Psoas muscle (tissue), 8 donors: ENCODE data around the gene TSC22D2. TPM values are rescaled to one million over a fixed set of nuclear protein-coding genes. Genes with fewer than 3 reads are reported as not detected.

ENCODE experiments used
- ATAC-seq, 4 donors: fragments of 200-7000 bp; cut with Tn5 transposase; one replicate each; pipeline ENCODE4 v1.9.1; 2020; ENCODE audit warnings: moderate library complexity in 3 of 4, mild to moderate bottlenecking in 2 of 4
- DNase-seq, 2 donors: peaks; one replicate each; pipeline ENCODE4 v3.0.0-alpha.2; 2020
- H3K27ac ChIP-seq: fragments of 200-600 bp; one replicate; pipeline ENCODE4 v1.8.0; 2022
- H3K27me3 ChIP-seq, 3 donors: fragments of 200-600 bp in 1 of 3; one replicate each; pipeline versions ENCODE4 v1.6.1 to v1.8.0; 2013 to 2022; ENCODE audit warnings: low read length in 2 of 3, mild to moderate bottlenecking in 2 of 3, moderate library complexity in 1 of 3; ENCODE audit not compliant: insufficient read depth in 3 of 3
- H3K36me3 ChIP-seq, 2 donors: fragments of 200-600 bp in 1 of 2; one replicate each; pipeline versions ENCODE4 v1.6.1 to v1.8.0; 2013 to 2022; ENCODE audit warnings: low read depth in 1 of 2, mild to moderate bottlenecking in 1 of 2, moderate library complexity in 1 of 2; ENCODE audit not compliant: insufficient read depth in 1 of 2
- H3K4me1 ChIP-seq: fragments of 200-600 bp; one replicate; pipeline ENCODE4 v1.8.0; 2022
- H3K4me3 ChIP-seq: fragments of 200-600 bp; one replicate; pipeline ENCODE4 v1.8.0; 2022; ENCODE audit warnings: mild to moderate bottlenecking
- H3K9me3 ChIP-seq: fragments of 200-600 bp; one replicate; pipeline ENCODE4 v1.8.0; 2022
- CTCF ChIP-seq: fragments of 200-600 bp; IDR thresholded peaks from one replicate; pipeline ENCODE4 v1.8.0; 2022; ENCODE audit warnings: antibody characterized with exemption
- WGBS, 3 donors: extraction: QIAGEN DNeasy Blood & Tissue Kit; methylation state at CpG; one replicate each; pipeline versions ENCODE4 v1.1.6 to v1.1.7; 2013; 5-methylcytosine and 5-hydroxymethylcytosine counted together
- intact Hi-C, 2 donors: fragments of 100-400 bp; cut with DNase I; formaldehyde crosslinking; loops; one replicate each; pipeline versions ENCODE4 v1.11.0 to v1.14.2; 2022
- polyA plus RNA-seq, 3 donors: library from polyadenylated mRNA; stranded (reverse); fragments of 200-250 nt; gene quantifications; one replicate each; pipeline ENCODE4 v1.2.3, GENCODE V29; 2013
- total RNA-seq, 4 donors: library from RNA; stranded (reverse); fragmentation: NEBNext Ultra II Directional in 2 of 4; extraction: Animal tissue kit (Norgen Biotek cat#: 25700) in 2 of 4; gene quantifications; one replicate each; pipeline versions ENCODE4 v1.2.1 to v1.2.4, GENCODE V29; 2021 to 2023
- donor health status: healthy with polysubstance abuse.
- donor health status: DM: no; HTN: no; CAD: no; lungs with moderate emphysema.
- donor health status: Bipolar disorder and iron deficiency.
- donor health status: healthy.
- donor health status: DM: yes; HTN: yes; CAD: no.
- donor health status: DM: no; HTN: no; CAD: no.
- donor health status: DM: no; HTN: no; CAD: no.
- donor health status: DM: yes; HTN: yes; CAD: no.

The TSC22D2 gene
- total and polyA plus RNA-seq, 7 donors: 10.4 to 63.6 (median 29.7) TPM

GRCh38 chr3:150371741-150372254, 36.3 kb upstream of the TSC22D2 start:
- Histone ChIP-seq H3K27ac (peak overlapping the region; percentile 83), H3K36me3 (no peaks in the 10 kb centered on the region), H3K9me3 (no peaks in the 10 kb centered on the region), H3K27me3 (no peaks in the 10 kb centered on the region), H3K4me1 (peaks cover 31% of the 10 kb centered on the region), H3K4me3 (peak overlapping the region; percentile 58)
- intact Hi-C loops: loop anchor here in 1 of 2 donors (5.0 kb wide), 1 partner anchor 36 kb away; the partner anchor contains the start of gene TSC22D2
- TF ChIP-seq CTCF: no peak
- ATAC-seq: peak; percentile 86 to 92 (median 90)
- 3 to 7% (median 7%) methylated on average over 6 of the region's 6 CpGs for WGBS, 3 donors
- no peak for DNase-seq

- peak overlapping the region; percentile 83 for H3K27ac ChIP-seq
- 45 to 66% (median 47%) methylated on average over 2 of the region's 2 CpGs for WGBS, 3 donors
- TF ChIP-seq CTCF: no peak
- H3K4me1 ChIP-seq: peaks cover 31% of the 10 kb centered on the region
- no peak overlapping the region for H3K4me3 ChIP-seq
- no peak for ATAC-seq
- no peaks in the 10 kb centered on the region for H3K9me3 ChIP-seq
- H3K36me3 ChIP-seq: no peaks in the 10 kb centered on the region
- no peak for DNase-seq
- no peaks in the 10 kb centered on the region for H3K27me3 ChIP-seq
- intact Hi-C loops: loop anchor here in 1 of 2 donors (5.0 kb wide), 1 partner anchor 35 kb away; the partner anchor contains the start of gene TSC22D2
These were observed 35.8 kb upstream of the TSC22D2 start for GRCh38 chr3:150372320-150372719.

- H3K27me3 ChIP-seq: no peaks in the 10 kb centered on the region
- ATAC-seq (no peak), DNase-seq (no peak)
- no peak overlapping the region for H3K4me3 ChIP-seq
- no peak for TF ChIP-seq CTCF
- intact Hi-C loops: loop anchor here in 1 of 2 donors (5.0 kb wide), 1 partner anchor 35 kb away; the partner anchor contains the start of gene TSC22D2
- no peaks in the 10 kb centered on the region for H3K9me3 ChIP-seq
- H3K36me3 ChIP-seq: no peaks in the 10 kb centered on the region
- peak overlapping the region; percentile 83 for H3K27ac ChIP-seq
- peaks cover 31% of the 10 kb centered on the region for H3K4me1 ChIP-seq
- 59 to 68% (median 65%) methylated on average over 1 of the region's 1 CpG for WGBS, 3 donors
These were observed 35.4 kb upstream of the TSC22D2 start for GRCh38 chr3:150372722-150373121.

GRCh38 chr3:150373234-150373875, 34.7 kb upstream of the TSC22D2 start:
- no peak overlapping the region for H3K27ac ChIP-seq
- ATAC-seq (no peak), DNase-seq (no peak)
- no peaks in the 10 kb centered on the region for H3K9me3 ChIP-seq
- peaks cover 31% of the 10 kb centered on the region for H3K4me1 ChIP-seq
- 82 to 91% (median 88%) methylated on average over 4 of the region's 4 CpGs for WGBS, 3 donors
- H3K27me3 ChIP-seq: no peaks in the 10 kb centered on the region
- no peak for TF ChIP-seq CTCF
- H3K4me3 ChIP-seq: no peak overlapping the region
- intact Hi-C loops: loop anchor here in 1 of 2 donors (5.0 kb wide), 1 partner anchor 34 kb away; the partner anchor contains the start of gene TSC22D2
- no peaks in the 10 kb centered on the region for H3K36me3 ChIP-seq
